Stimulated activated CD4-positive, alpha-beta T cell treated with anti-CD3 and anti-CD28 coated beads, Interleukin-4, amount 100 ng/mL, for 48 hours (primary cell): ENCODE measurements around the gene CXADR.

Experiments
- DNase-seq, 2 donors: peaks; one replicate each; pipeline ENCODE4 v3.0.0-alpha.2; 2020; ENCODE audit warnings: low read depth in 2 of 2

Gene CXADR

GRCh38 chr21:17597680-17598079 is 84.8 kb downstream of the CXADR start:
- no peak for DNase-seq

- no peak for DNase-seq
Measured at GRCh38 chr21:17598437-17598836, 85.6 kb downstream of the CXADR start.

- no peak for DNase-seq
Measured at GRCh38 chr21:17602874-17603273, 90.0 kb downstream of the CXADR start.

GRCh38 chr21:17607684-17608083 is 94.8 kb downstream of the CXADR start:
- DNase-seq: no peak

DNA sequence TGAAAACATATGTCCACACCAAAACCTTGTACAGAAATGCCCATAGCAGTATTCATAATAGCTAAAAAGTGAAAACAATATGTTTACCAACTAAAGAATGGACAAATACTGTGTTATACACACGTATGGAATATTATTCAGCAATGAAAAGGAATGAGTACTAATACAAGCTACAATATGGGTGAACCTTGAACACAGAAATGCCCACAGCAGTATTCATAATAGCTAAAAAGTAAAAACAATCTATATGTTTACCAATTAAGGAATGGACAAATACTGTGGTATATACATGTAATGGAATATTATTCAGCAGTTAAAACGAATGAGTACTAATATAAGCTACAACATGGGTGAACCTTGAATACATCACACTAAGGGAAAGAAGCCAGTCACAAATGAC is 96.8 kb downstream of the CXADR start:
- no peak for DNase-seq

DNA sequence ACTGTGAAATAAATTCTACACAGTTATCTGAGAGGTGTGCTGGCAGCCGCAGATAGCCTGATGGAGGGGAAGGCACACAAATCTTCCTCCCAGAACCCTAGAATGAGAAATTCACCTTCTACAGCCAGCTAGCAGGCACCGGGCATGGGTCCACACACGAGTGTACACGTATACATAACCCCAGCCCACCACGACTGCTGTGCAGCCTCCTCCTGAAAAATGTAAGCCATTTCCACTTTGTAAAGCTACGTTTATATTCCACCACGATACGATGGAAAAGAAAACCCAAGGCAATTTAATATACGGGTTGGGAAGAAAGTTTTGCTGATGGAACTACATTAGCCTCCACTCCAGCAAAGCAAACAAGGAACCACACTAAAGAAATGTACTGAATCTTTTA is 98.1 kb downstream of the CXADR start:
- DNase-seq: no peak

GRCh38 chr21:17611414-17612022 is 98.7 kb downstream of the CXADR start:
- DNase-seq: peak; percentile 69 to 77

- peak; percentile 11 to 15 for DNase-seq
Measured at GRCh38 chr21:17612023-17612564, 99.3 kb downstream of the CXADR start.

DNA sequence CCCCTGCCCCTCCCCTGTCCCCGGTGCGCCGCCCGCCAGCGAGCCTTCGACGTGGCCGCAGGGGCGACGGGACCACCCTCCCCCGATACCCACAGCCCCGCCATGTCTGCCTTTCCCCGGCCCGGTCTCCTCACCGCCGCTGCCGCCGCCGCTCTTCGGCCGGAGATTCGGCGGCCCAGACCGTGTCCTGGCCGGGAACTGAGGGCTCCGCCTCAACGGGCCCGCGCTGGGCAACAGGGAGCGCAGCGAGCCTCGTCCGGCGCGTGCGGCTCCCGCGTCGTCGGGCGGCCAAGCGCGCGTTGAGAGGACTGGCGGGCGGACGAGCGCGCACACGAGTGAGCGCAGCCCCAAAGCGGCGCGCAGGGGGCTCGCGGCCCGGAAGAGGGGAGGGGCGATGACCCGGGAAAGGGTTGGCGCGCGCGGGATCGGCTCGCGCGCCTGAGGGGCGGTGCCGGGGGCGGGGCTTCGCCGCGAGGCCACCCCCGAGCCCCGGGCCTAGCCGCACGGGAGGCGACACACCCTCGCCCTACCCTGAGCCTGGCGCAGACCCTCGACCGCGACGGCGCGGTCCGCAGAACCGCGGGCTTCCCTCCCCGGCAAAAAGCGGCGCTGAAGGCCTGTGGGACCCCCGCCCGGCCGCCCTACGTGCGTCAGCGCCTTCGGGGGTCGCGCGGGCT is 99.9 kb downstream of the CXADR start, which contains the start of gene BTG3:
Gene BTG3 (minus strand): TSS at position 337 of the 677 bp plus-strand sequence. CDS start 3,757 bp downstream, outside the sequence.
- peak; percentile 68 to 81 for DNase-seq

DNA sequence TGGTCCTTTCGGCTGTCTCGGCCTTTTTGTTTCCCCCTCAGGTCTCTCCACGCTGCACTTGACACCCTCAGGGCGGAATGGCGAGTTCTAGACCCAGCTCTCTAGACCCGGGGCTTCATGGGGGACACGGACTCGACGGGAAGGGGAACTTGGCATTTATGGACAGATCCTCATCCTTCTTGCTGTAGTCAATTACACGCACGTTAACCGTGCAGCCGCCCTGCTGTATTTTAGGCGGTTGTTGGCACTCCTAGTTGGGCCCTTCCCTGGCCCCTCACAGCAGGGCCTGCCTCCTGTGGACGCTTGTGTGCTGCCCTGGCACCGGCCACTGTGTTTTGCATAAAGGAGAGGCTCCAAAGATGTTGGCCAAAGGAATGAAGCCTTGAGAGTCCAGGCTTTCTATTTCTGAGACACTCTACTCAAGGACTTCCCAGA is 100.4 kb downstream of the CXADR start:
- DNase-seq: peak in 1 of 2 donors; percentile 6

GRCh38 chr21:17616831-17617230 is 104.0 kb downstream of the CXADR start:
- DNase-seq: no peak

DNA sequence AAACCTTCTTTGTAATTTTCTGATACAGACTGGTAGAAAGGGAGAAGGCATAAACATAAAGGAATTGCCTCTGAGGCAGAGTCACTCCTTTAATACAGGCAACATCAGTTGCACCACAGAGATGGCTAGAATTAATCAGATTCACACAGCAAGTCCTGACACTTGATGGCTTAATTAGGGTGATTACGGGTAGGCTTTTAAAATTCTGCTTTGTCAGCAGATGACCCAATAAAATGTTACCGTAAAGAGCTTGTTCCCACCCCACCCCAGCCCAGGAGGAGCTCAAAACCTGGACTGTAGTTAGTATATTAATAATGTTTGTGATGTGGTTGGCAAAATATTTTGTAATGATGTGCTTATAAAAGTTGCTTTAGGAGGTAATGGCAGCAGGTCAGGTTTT is 109.2 kb downstream of the CXADR start:
- no peak for DNase-seq

GRCh38 chr21:17631195-17631594 is 118.4 kb downstream of the CXADR start:
- DNase-seq: no peak

- no peak for DNase-seq
Measured at GRCh38 chr21:17636711-17637110, 123.9 kb downstream of the CXADR start.

GRCh38 chr21:17640821-17641220 is 128.0 kb downstream of the CXADR start:
- no peak for DNase-seq
